ENCODE results near the gene NLRC5.
"Not testable (repeated sequence)": the region's sequence is repeated elsewhere in the genome, so short reads cannot be mapped to it uniquely, and the experiment has no call there.

Gene NLRC5

GRCh38 chr16:57061084-57061905 is 71.9 kb downstream of the NLRC5 start:
- Histone ChIP-seq H3K4me3 (ENCODE audit: insufficient read depth, low read length, poor library complexity, severe bottlenecking) (no peak overlapping the region), H3F3A (ENCODE audit: insufficient read depth) (no peaks in the 10 kb centered on the region), H3K79me2 (ENCODE audit: insufficient read depth, low read length) (no peaks in the 10 kb centered on the region), H3K27ac (ENCODE audit: low read depth, low read length) (no peak overlapping the region), H3K9ac (ENCODE audit: low read length) (no peak overlapping the region), H3K4me2 (ENCODE audit: low read depth, low read length, poor library complexity, severe bottlenecking) (no peak overlapping the region), H3K9me3 (ENCODE audit: insufficient read depth, low read length) (no peaks in the 10 kb centered on the region), H3K27me3 (ENCODE audit: low read length) (no peaks in the 10 kb centered on the region), H4K20me1 (ENCODE audit: low read depth, low read length) (no peaks in the 10 kb centered on the region), H3K9me2 (replicated peaks; ENCODE audit: insufficient read depth, low read length) (no peaks in the 10 kb centered on the region), H3K36me3 (ENCODE audit: low read length) (no peaks in the 10 kb centered on the region), H2AFZ (ENCODE audit: low read depth, low read length, severe bottlenecking) (no peak overlapping the region)
- no peak for TF ChIP-seq CTCF (IDR thresholded peaks at IDR 0.05; ENCODE audit: insufficient read depth, low read length, poor library complexity, severe bottlenecking)
- no peak for TF ChIP-seq EZH2phosphoT487 (conservative IDR thresholded peaks at IDR 0.05; ENCODE audit: low read length)

GRCh38 chr16:57062329-57062728 is 73.0 kb downstream of the NLRC5 start:
- Histone ChIP-seq H3K79me2 (ENCODE audit: insufficient read depth, low read length) (no peaks in the 10 kb centered on the region), H3K9me3 (ENCODE audit: insufficient read depth, low read length) (no peaks in the 10 kb centered on the region), H3F3A (ENCODE audit: insufficient read depth) (no peaks in the 10 kb centered on the region), H3K4me3 (ENCODE audit: insufficient read depth, low read length, poor library complexity, severe bottlenecking) (no peak overlapping the region), H4K20me1 (ENCODE audit: low read depth, low read length) (no peaks in the 10 kb centered on the region), H3K27ac (ENCODE audit: low read depth, low read length) (no peak overlapping the region), H3K27me3 (ENCODE audit: low read length) (no peaks in the 10 kb centered on the region), H3K36me3 (ENCODE audit: low read length) (no peaks in the 10 kb centered on the region), H3K4me2 (ENCODE audit: low read depth, low read length, poor library complexity, severe bottlenecking) (no peak overlapping the region), H3K9ac (ENCODE audit: low read length) (no peak overlapping the region), H3K9me2 (replicated peaks; ENCODE audit: insufficient read depth, low read length) (no peaks in the 10 kb centered on the region), H2AFZ (ENCODE audit: low read depth, low read length, severe bottlenecking) (no peak overlapping the region)
- TF ChIP-seq CTCF (IDR thresholded peaks at IDR 0.05; ENCODE audit: insufficient read depth, low read length, poor library complexity, severe bottlenecking) (no peak), EZH2phosphoT487 (conservative IDR thresholded peaks at IDR 0.05; ENCODE audit: low read length) (no peak)

GRCh38 chr16:57063189-57063588 is 73.8 kb downstream of the NLRC5 start:
- H2AFZ ChIP-seq (ENCODE audit: low read depth, low read length, severe bottlenecking); H3K79me2 ChIP-seq (ENCODE audit: insufficient read depth, low read length); H3K9me3 ChIP-seq (ENCODE audit: insufficient read depth, low read length); H3K9ac ChIP-seq (ENCODE audit: low read length); H3K9me2 ChIP-seq (replicated peaks; ENCODE audit: insufficient read depth, low read length); H3K27me3 ChIP-seq (ENCODE audit: low read length); H3F3A ChIP-seq (ENCODE audit: insufficient read depth); H3K27ac ChIP-seq (ENCODE audit: low read depth, low read length); H4K20me1 ChIP-seq (ENCODE audit: low read depth, low read length); H3K4me2 ChIP-seq (ENCODE audit: low read depth, low read length, poor library complexity, severe bottlenecking); H3K4me3 ChIP-seq (ENCODE audit: insufficient read depth, low read length, poor library complexity, severe bottlenecking); H3K36me3 ChIP-seq (ENCODE audit: low read length): not testable (repeated sequence)

- Histone ChIP-seq H3K9ac (ENCODE audit: low read length) (no peak overlapping the region), H3F3A (ENCODE audit: insufficient read depth) (no peaks in the 10 kb centered on the region), H3K27me3 (ENCODE audit: low read length) (no peaks in the 10 kb centered on the region), H4K20me1 (ENCODE audit: low read depth, low read length) (no peaks in the 10 kb centered on the region), H2AFZ (ENCODE audit: low read depth, low read length, severe bottlenecking) (no peak overlapping the region), H3K9me2 (replicated peaks; ENCODE audit: insufficient read depth, low read length) (no peaks in the 10 kb centered on the region), H3K9me3 (ENCODE audit: insufficient read depth, low read length) (no peaks in the 10 kb centered on the region), H3K27ac (ENCODE audit: low read depth, low read length) (no peak overlapping the region), H3K4me3 (ENCODE audit: insufficient read depth, low read length, poor library complexity, severe bottlenecking) (no peak overlapping the region), H3K36me3 (ENCODE audit: low read length) (no peaks in the 10 kb centered on the region), H3K4me2 (ENCODE audit: low read depth, low read length, poor library complexity, severe bottlenecking) (no peak overlapping the region), H3K79me2 (ENCODE audit: insufficient read depth, low read length) (no peaks in the 10 kb centered on the region)
- TF ChIP-seq EZH2phosphoT487 (conservative IDR thresholded peaks at IDR 0.05; ENCODE audit: low read length) = no peak
- TF ChIP-seq CTCF (IDR thresholded peaks at IDR 0.05; ENCODE audit: insufficient read depth, low read length, poor library complexity, severe bottlenecking) = no peak
These were observed 75.6 kb downstream of the NLRC5 start for GRCh38 chr16:57064995-57065394.
